GM20000 (cell line): ENCODE data around the gene PTBP3.

Source experiments
- DNase-seq: peaks from one replicate; pipeline ENCODE4 v3.0.0; 2012; ENCODE audit warnings: low spot score
- CTCF ChIP-seq: IDR thresholded peaks from 2 replicates; pipeline ENCODE4 v1.5.1; 2012; ENCODE audit warnings: mild to moderate bottlenecking, control low read depth; ENCODE audit errors: extremely low read depth, missing control alignments

PTBP3 gene

GRCh38 chr9:112168197-112168596, 165.2 kb downstream of the PTBP3 start:
- TF ChIP-seq CTCF = no peak
- DNase-seq = peak; percentile 8
